NCI-H82 treated with DMSO at 0.1 percent for 48 hours (cell line): Measurements from ENCODE around the gene AKAP7.

Source experiments
- DNase-seq: peaks from one replicate; lab custom pipeline; 2025; ENCODE audit not compliant: unreplicated experiment; lab: John Stamatoyannopoulos, UW

The AKAP7 gene

DNA sequence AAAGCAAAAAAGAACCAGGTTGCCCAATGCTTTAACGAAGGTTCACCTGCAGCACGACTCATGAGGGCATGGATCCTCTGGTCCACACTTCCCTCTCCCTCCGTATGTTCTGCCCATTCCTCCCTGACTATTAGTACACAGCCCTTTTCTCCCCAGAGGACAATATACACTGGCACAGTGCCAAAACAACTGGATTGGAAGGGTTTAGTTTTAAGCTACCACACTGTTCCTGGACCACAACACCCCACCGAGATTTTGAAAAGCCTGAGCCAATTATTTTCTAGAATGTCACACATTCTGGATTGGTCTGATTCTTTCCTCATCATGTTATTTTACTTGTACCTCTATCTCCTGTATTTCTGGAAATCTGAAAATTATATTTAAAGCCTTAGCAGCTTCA is 2.9 kb upstream of the AKAP7 start:
- peak; percentile 47 for DNase-seq

DNA sequence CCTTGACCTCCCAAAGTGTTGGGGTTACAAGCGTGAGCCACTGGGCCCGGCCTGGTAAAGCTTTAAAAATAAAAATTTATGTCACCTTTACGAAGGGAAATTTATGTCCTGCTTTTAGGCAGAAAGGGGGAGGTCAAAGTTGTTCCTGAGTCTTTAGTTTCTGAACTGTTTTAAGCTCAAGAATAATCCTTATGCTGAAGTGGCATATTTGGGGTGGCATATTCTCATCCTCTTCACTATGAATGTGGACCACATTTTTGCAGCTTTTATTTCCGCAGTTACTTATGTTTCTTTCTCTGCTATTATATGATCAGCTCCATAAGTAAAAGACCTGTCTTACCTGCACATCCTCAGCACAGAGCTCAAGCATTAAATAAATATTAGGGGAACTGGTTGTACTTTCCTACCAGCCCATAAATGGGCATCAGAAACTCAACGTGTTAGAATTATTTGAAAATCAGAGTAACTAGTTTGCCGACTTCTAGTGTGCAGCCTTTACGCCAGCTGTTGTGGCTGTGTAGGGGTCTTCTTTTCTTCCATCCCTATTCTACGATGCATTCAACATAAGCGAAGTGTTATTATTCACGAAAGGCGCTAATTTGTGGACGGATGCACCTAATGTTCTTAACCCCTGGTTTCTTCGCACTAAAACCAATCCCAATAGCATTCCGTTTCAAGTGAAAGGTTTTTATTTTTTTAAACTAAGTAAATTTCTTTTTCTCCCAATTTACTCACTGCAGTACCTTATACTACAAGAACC is 867 bp upstream of the AKAP7 start:
- DNase-seq: no peak

DNA sequence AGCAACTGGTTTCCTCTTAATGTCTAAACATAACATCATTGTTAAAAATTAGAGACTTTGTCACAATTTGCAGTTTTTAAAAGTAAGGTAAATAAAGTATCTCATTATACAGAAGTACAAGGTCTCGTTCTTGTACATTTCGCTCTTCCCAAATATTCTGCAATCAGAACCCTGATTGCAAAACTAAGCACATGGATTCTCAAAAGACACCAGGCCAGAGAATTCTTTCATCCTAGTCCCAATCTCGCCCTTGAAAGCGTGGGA is 355 bp upstream of the AKAP7 start:
- DNase-seq: no peak

DNA sequence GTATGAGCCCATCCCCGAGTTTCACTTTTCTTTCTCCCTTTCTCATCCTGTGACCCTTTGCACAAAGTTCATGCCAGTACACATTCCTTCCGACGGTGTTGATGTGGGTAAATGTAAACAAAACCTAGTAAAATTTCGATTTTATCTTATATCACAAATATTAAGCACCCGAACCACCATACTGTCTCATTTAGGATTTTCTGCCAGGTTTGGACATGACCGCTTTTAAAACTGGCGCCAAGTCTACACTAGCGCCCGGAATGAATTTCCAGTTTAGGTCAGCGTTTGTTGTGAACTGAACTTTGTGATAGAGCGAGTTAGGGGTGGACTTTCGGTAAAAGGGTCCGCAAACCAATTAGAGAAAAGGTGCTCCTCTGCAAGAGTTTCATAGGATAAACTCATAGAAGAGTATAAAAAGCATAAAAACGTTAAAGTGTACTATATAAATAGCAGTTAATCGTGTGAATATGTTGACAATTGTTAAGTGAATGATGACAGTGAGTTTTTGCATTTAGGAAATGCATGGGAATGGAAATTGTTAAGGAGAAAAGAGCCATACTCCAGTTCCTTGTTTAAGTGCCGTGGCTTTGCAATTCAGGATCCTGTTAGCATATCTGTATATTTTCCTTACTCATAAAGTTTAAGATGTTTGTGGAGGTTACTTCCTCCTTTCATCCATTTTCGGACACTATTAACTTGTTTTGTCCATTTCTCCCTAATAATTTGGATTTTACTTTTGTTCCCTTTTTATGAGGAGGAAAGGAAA is 937 bp downstream of the AKAP7 start:
- DNase-seq: no peak

GRCh38 chr6:131139599-131139998 is 4.3 kb downstream of the AKAP7 start:
- no peak for DNase-seq

DNA sequence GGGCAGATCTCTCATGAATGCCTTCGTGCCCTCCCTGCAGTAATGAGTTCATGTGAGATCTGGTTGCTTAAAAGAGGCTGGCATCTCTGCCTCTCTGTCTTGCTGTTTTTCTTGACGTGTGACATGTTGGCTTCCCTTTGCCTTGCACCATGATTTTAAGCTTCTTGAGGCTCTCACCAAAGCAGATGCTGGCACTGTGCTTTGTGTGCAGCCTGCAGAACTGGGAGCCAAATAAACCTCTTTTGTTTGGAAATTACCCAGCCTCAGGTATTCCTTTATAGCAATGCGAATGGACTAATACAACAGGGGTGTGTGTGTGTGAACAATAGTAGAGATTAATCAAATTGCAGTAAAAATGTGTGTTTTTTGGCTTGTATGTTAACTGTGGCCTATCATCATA is 8.1 kb downstream of the AKAP7 start:
- DNase-seq: no peak

GRCh38 chr6:131146865-131147264 is 11.6 kb downstream of the AKAP7 start:
- DNase-seq: no peak

DNA sequence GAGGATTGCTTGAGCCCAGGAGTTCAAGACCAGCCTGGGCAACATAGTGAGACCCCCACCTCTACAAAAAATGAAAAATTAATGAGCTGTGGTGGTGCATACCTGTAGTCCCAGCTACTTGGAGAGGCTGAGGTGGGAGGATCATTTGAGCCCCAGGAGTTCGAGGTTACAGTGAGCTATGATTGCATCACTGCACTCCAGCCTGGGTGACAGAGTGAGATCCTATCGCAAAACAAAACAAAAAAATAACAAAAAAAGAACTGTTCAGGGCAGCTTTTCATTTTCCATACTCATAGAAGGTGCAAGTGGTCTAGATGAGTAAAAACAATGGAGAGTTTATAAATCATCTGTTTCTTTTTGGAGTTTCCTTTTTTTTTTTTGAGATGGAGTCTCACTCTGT is 21.1 kb downstream of the AKAP7 start:
- no peak for DNase-seq

DNA sequence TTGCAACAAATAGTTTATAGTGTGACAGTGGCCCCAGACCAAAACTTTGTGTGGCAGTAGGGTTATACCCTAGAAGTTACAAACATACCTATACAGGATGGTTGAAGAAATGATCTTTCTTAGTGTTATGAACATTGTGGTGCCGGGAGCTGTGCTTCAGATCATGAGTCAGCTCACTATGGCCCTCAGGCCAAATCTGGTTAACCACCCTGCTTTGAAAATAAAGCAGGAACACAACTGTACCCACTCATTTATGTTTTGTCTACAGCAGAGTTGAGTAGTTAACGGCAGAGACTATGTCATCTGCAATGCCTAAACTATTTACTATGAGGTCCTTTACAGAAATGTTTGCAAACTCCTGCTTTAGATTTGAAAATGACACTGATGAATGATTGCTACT is 24.3 kb downstream of the AKAP7 start:
- no peak for DNase-seq

DNA sequence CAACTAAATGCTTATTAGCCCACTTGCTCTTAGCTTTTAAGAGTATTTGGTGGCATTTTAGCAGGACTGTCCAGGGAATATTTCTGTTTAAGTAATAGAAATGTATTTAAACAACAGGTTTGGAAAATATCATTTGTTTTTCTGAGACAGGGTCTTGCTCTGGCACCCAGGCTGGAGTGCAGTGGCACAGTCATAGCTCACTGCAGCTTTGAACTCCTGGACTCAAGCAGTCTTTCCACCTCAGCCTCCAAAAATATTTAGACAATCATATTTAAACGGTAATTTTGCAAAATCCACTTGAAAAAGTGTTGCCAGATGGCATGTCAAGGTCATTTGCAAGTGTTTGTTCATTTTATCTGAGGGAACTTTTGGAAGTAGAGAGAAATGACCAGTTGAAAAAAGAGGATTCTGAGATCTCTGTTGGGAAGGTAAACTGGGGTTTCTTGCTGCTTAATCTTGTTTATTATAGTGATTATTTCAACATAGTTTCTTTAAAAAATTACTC is 25.0 kb downstream of the AKAP7 start:
- no peak for DNase-seq

GRCh38 chr6:131161987-131162386 is 26.7 kb downstream of the AKAP7 start:
- DNase-seq: no peak

- no peak for DNase-seq
Observed at GRCh38 chr6:131163886-131164285, 28.6 kb downstream of the AKAP7 start.

DNA sequence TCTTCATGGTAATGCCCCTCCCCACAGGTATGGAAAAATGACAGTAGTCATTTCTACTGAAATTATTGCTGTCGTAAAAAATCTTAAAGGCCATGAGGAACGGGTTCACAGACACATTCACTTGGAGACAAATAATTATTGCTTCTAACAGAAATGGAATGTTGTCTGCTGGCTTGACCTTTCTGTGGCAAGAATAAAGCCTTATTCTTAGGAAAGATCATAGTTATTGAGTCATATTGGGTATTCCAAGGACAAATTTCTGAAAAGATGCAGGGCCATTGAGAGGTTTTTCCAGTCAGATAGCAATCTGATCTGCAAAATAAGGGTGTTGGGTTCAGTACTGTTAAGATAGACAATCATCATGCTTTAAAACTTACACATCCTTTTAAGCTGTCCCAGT is 29.2 kb downstream of the AKAP7 start:
- DNase-seq: no peak

GRCh38 chr6:131167773-131168172 is 32.5 kb downstream of the AKAP7 start:
- DNase-seq: peak; percentile 5

DNA sequence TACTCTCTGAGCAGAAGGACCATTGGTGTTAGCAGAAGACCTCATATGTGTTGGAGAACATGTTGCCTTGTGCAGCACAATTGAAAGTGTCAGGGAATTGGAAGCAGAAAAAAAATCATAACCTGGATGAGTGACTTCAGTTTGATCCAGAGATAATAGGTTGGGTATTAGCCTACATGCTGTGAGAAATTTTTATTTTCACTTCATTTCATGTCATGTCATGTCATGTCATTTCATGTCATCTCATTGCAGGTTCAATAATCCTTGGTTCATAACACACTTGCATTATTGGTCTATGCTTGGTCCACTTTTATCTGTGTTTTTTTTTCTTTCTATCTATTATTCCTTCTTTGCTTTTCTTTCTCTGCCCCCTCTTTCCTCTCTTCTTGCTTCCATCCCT is 34.3 kb downstream of the AKAP7 start:
- no peak for DNase-seq

DNA sequence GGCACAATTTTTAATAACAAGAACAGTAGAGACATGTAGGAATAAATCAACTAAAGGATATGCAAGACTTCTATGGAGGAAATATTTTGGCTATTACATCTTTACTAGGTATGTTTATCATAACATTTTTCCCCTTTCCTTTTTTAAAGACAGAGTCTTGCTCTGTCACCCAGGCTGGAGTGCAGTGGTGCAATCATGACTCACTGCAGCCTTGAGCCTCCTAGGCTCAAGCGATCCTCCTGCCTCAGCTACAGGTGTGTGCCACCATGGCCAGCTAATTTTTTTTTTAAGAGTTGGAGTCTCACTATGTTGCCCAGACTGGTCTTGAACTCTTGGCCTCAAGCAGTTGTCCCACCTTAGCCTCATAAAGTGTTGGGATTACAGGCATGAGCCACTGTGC is 37.0 kb downstream of the AKAP7 start:
- no peak for DNase-seq

DNA sequence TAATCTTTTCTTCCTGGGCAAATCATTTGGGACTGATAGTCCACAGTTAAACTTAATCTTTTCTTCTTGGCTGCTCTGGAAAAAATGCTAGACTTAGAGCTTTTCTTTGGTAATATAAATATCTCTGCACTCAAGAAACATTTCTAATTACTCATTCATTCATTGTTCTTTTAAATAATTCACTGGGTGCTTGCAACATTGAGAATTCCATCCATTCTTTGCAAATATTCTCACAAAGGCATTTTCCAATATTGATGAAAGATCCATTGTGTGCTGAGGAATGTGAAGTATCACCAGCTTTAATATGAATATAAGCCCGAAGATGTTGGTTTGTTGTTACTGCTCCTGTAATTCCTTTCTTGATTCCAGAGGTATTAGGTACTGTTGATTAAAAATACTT is 38.4 kb downstream of the AKAP7 start:
- no peak for DNase-seq

- DNase-seq: no peak
Observed at GRCh38 chr6:131175564-131175963, 40.3 kb downstream of the AKAP7 start.

- no peak for DNase-seq
Observed at GRCh38 chr6:131177996-131178395, 42.7 kb downstream of the AKAP7 start.

DNA sequence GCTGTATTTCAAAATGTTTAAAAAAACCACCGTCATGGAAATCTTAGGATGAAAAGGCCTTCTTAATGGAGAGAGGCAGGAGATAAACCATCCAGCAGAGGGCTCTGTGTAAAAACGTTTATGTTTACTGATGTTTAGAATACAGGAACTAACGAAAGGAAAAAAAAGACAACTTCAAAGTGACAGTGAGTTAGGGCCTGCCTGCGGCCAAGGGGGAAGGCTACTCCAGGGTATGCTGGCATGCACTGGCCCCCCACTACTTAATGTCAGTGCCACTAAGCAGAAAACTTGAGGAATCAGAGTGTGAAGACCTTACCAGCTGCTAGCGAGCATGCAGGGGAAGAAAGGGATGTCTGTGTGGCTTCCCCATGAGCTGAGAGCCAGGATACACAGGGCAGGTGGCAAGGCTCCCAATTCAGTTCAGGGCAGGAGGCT is 47.7 kb downstream of the AKAP7 start:
- DNase-seq: no peak

GRCh38 chr6:131183427-131184095 is 48.3 kb downstream of the AKAP7 start:
- DNase-seq: no peak

DNA sequence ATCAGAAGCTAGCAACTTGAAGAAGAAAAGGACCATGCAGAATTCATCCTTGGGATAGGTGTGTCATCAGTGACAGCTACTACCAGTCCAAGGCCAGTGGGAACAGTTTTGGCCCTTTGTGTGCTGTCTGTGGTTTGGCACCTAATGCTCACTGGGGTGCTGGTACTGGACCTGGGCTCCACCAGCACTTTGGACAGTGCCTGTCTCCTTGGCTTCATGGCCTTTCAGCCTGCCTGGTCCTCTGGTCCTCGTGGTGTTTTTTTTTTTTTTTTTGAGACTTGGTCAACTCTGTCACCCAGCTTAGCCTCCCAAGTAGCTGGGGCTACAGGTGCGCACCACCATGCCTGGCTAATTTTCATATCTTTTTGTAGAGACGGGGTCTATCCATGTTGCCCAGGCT is 56.3 kb downstream of the AKAP7 start:
- no peak for DNase-seq
